K562 (cell line): ENCODE results near the gene OR3A3. TPM values are rescaled to one million over a fixed set of nuclear protein-coding genes. Genes with fewer than 3 reads are reported as not detected.

Experiments
- ATAC-seq: fragments of 200-7000 bp; cut with Tn5 transposase; 3 replicates; pipeline ENCODE4 v1.9.1; 2020; ENCODE audit warnings: moderate library complexity
- BruUV-seq: library from RNA; stranded (reverse); fragments of 400-500 nt; replicated peaks from 2 replicates; lab custom pipeline; 2021; lab: Mats Ljungman, UMichigan
- CTCF ChIA-PET: fragments of 300-600 bp; formaldehyde crosslinking; extraction: SDS; loops from one replicate; lab custom pipeline; 2021; ENCODE audit warnings: low intra/inter-chr PET ratio; lab: Yijun Ruan, JAX
- POLR2A ChIA-PET: fragments of 300-600, 350-650 bp; sonication (Branson Sonifier 250); formaldehyde crosslinking; extraction: SDS; loops from one replicate; lab custom pipeline; 2021; ENCODE audit warnings: antibody characterized with exemption, inconsistent platforms; lab: Yijun Ruan, JAX
- DNase-seq, 4 experiments: peaks; one replicate each; pipeline versions ENCODE4 v3.0.0 to v3.0.0-alpha.2; 2011 to 2018; ENCODE audit warnings: low spot score in 3 of 4, mixed read lengths in 3 of 4; ENCODE audit errors: extremely low read depth in 1 of 4
- FAIRE-seq: peaks from 2 replicates; lab custom pipeline; 2011; peaks lifted over from hg19 to GRCh38; lab: Jason Lieb, UNC
- H2AFZ ChIP-seq: 2 replicates; pipeline ENCODE4 v1.6.0; 2011; ENCODE audit warnings: low read depth, low read length, control low read depth, inconsistent platforms
- H3K27ac ChIP-seq: fragments of 200-600 bp; 3 replicates; pipeline ENCODE4 v1.8.0; 2011; ENCODE audit warnings: low read depth, mild to moderate bottlenecking, control low read depth, inconsistent platforms, low read length, moderate library complexity, mixed read lengths; ENCODE audit errors: extremely low read depth
- H3K27me3 ChIP-seq, 2 experiments: fragments of 300-600 bp in 1 of 2; 2 replicates in 1 of 2; 3 replicates in 1 of 2; pipeline versions ENCODE4 v1.6.0 to v1.8.0; 2011; ENCODE audit warnings: inconsistent platforms in 2 of 2, low read length in 2 of 2, mild to moderate bottlenecking in 1 of 2, mixed read lengths in 1 of 2, moderate library complexity in 1 of 2; ENCODE audit not compliant: control insufficient read depth in 2 of 2, insufficient read depth in 2 of 2
- H3K36me3 ChIP-seq: fragments of 300-600 bp; 3 replicates; pipeline ENCODE4 v1.8.0; 2011; ENCODE audit warnings: mild to moderate bottlenecking, low read length, inconsistent platforms; ENCODE audit not compliant: control insufficient read depth, insufficient read depth
- H3K4me1 ChIP-seq, 2 experiments: fragments of 200-600 bp in 1 of 2; replicated peaks in 1 of 2; 2 replicates in 1 of 2; 3 replicates in 1 of 2; pipeline versions ENCODE4 v1.5.1 to v1.8.0; 2011; ENCODE audit warnings: inconsistent platforms in 2 of 2, low read length in 2 of 2, mild to moderate bottlenecking in 1 of 2, mixed read lengths in 1 of 2, moderate library complexity in 1 of 2; ENCODE audit not compliant: control insufficient read depth in 2 of 2, insufficient read depth in 2 of 2
- H3K4me2 ChIP-seq: 2 replicates; pipeline ENCODE4 v1.6.1; 2011; ENCODE audit warnings: low read length, control low read depth, inconsistent platforms, mixed read lengths; ENCODE audit not compliant: insufficient read depth
- H3K4me3 ChIP-seq: fragments of 200-600 bp; sonication (generic), shearing (Covaris generic); 2 replicates; pipeline ENCODE4 v1.5.1; 2016; ENCODE audit warnings: control low read depth, inconsistent platforms
- H3K79me2 ChIP-seq: fragments of 200-600 bp; 3 replicates; pipeline ENCODE4 v1.8.0; 2011; ENCODE audit warnings: low read length, inconsistent platforms; ENCODE audit not compliant: control insufficient read depth, insufficient read depth
- H3K9ac ChIP-seq, 2 experiments: 2 replicates each; pipeline versions ENCODE4 v1.6.0 to v1.6.1; 2011; ENCODE audit warnings: low read depth in 2 of 2, low read length in 2 of 2, control low read depth in 1 of 2, inconsistent platforms in 1 of 2, mild to moderate bottlenecking in 1 of 2, mixed read lengths in 1 of 2; ENCODE audit not compliant: insufficient read depth in 1 of 2
- H3K9me1 ChIP-seq: one replicate; pipeline ENCODE4 v1.6.0; 2011; ENCODE audit warnings: inconsistent platforms, mild to moderate bottlenecking, low read length, moderate library complexity; ENCODE audit not compliant: control insufficient read depth, insufficient read depth
- H3K9me3 ChIP-seq: replicated peaks from 2 replicates; pipeline ENCODE4 v1.5.1; 2011; ENCODE audit warnings: low read depth, low read length, inconsistent platforms; ENCODE audit not compliant: control insufficient read depth, insufficient read depth
- H4K20me1 ChIP-seq: replicated peaks from 2 replicates; pipeline ENCODE4 v1.6.1; 2011; ENCODE audit warnings: low read length, inconsistent platforms, mixed read lengths; ENCODE audit not compliant: control insufficient read depth, insufficient read depth
- WGBS: fragments of 100-300 bp; shearing (Covaris generic); methylation state at CpG from one replicate; pipeline ENCODE4 v1.1.6; 2016; ENCODE audit warnings: low coverage, mixed read lengths; ENCODE audit not compliant: insufficient coverage; ENCODE audit errors: missing lambda C conversion rate; 5-methylcytosine and 5-hydroxymethylcytosine counted together
- in situ Hi-C: fragments of 300-500 bp; cut with MboI; formaldehyde crosslinking; loops from 4 replicates; pipeline ENCODE4 v1.15.0; 2018; ENCODE audit warnings: inconsistent platforms, mixed read lengths
- intact Hi-C: fragments of 100-400 bp; cut with micrococcal nuclease; formaldehyde crosslinking; loops from 2 replicates; pipeline ENCODE4 v1.14.2; 2022
- polyA plus RNA-seq, 8 experiments: library from polyadenylated mRNA; depleted of rRNA in 4 of 8; stranded (reverse) in 5 of 8; unstranded in 3 of 8; fragments of >200 nt; fragmentation: Nextera tagmentation in 2 of 8; fragmentation: Illumina TruSeq in 1 of 8; extraction: Ambion mirVana in 2 of 8; extraction: Trizol in 1 of 8; gene quantifications; 2 replicates each; pipeline versions ENCODE4 v1.2.1 to v1.2.3, GENCODE V29; 2011 to 2014; ENCODE audit warnings: inconsistent platforms in 1 of 8, missing spikeins in 1 of 8
- total RNA-seq, 7 experiments: library from RNA; depleted of rRNA in 6 of 7; stranded (reverse); fragments of >200 nt in 6 of 7; fragmentation: Illumina TruSeq in 2 of 7; extraction: Trizol in 2 of 7; gene quantifications; 2 replicates each; pipeline versions ENCODE4 v1.2.1 to v1.2.3, GENCODE V29; 2011 to 2021; ENCODE audit warnings: low replicate concordance in 1 of 7
- TF ChIP-seq, protein P1 (sequence below): fragments of 250-450 bp; sonication (Bioruptor Pico); IDR thresholded peaks from 2 replicates; pipeline ENCODE4 v1.5.0; 2020; ENCODE audit warnings: mild to moderate bottlenecking, borderline replicate concordance
- TF ChIP-seq, protein P2 (sequence below), 2 experiments: IDR thresholded peaks; 2 replicates each; pipeline ENCODE4 v1.6.1; 2012; ENCODE audit warnings: improper control_type of control experiment in 2 of 2, low read depth in 2 of 2, low read length in 2 of 2, borderline replicate concordance in 1 of 2

OR3A3 gene
- total and polyA plus RNA-seq, 9 of the 15 experiments (the other 6 are each of a cell fraction or from before 2014, with no cell fraction given) = not detected

DNA sequence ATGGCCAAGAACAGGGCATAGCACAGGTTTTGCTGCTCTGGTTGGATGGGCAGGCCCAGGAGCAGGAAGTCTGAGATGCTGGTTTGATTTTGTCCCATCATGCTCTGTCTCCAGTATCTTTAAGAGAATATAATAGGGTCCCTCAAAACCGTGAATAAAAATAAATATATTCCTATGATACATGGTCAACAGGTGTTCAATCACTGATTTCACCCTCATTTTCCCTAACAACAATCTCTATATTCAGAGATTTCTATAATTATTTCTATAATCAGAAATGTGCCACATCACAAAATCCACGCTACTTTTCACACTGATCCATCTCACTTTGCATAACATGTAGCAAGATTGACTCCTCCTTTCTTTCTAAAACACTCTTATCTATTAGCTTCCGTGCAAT lies 22.6 kb downstream of the OR3A3 start, which contains the start of gene OR1E2:
Gene OR1E2, minus strand, starts transcription at position 101 of the 400 bp plus-strand sequence. Its CDS starts 0 bp downstream, at position 101.
- H3K27ac ChIP-seq = no peak within 1 kb of the TSS
- H3K9me3 ChIP-seq = no peaks in the 10 kb centered on the region
- no peak within 1 kb of the TSS for H2AFZ ChIP-seq
- ChIA-PET CTCF (no interaction called here), POLR2A (no interaction called here)
- H3K36me3 ChIP-seq = no peaks in the 10 kb centered on the region
- in situ Hi-C loops = no loop called here
- no peak within 1 kb of the TSS for H3K9ac ChIP-seq
- 4% methylated on average over 3 of the region's 3 CpGs for WGBS
- H3K4me2 ChIP-seq = no peak within 1 kb of the TSS
- no peaks in the 10 kb centered on the region for H3K4me1 ChIP-seq
- no peaks in the 10 kb centered on the region for H3K9me1 ChIP-seq
- no peaks in the 10 kb centered on the region for H3K79me2 ChIP-seq
- H4K20me1 ChIP-seq = no peaks in the 10 kb centered on the region
- BruUV-seq = no TSS peak
- no peak for DNase-seq
- no peak for FAIRE-seq
- intact Hi-C loops = no loop called here
- no peaks in the 10 kb centered on the region for H3K27me3 ChIP-seq
- ATAC-seq = no peak
- TF ChIP-seq, protein P1, sequence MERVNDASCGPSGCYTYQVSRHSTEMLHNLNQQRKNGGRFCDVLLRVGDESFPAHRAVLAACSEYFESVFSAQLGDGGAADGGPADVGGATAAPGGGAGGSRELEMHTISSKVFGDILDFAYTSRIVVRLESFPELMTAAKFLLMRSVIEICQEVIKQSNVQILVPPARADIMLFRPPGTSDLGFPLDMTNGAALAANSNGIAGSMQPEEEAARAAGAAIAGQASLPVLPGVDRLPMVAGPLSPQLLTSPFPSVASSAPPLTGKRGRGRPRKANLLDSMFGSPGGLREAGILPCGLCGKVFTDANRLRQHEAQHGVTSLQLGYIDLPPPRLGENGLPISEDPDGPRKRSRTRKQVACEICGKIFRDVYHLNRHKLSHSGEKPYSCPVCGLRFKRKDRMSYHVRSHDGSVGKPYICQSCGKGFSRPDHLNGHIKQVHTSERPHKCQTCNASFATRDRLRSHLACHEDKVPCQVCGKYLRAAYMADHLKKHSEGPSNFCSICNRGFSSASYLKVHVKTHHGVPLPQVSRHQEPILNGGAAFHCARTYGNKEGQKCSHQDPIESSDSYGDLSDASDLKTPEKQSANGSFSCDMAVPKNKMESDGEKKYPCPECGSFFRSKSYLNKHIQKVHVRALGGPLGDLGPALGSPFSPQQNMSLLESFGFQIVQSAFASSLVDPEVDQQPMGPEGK = no peak
- TF ChIP-seq, protein P2, sequence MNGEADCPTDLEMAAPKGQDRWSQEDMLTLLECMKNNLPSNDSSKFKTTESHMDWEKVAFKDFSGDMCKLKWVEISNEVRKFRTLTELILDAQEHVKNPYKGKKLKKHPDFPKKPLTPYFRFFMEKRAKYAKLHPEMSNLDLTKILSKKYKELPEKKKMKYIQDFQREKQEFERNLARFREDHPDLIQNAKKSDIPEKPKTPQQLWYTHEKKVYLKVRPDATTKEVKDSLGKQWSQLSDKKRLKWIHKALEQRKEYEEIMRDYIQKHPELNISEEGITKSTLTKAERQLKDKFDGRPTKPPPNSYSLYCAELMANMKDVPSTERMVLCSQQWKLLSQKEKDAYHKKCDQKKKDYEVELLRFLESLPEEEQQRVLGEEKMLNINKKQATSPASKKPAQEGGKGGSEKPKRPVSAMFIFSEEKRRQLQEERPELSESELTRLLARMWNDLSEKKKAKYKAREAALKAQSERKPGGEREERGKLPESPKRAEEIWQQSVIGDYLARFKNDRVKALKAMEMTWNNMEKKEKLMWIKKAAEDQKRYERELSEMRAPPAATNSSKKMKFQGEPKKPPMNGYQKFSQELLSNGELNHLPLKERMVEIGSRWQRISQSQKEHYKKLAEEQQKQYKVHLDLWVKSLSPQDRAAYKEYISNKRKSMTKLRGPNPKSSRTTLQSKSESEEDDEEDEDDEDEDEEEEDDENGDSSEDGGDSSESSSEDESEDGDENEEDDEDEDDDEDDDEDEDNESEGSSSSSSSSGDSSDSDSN (IDR thresholded peaks at IDR 0.05; ENCODE audit: borderline replicate concordance in 1 of 2, low read depth in 2 of 2, low read length in 2 of 2) = no peak
- TF ChIP-seq, all 486 proteins: peak for 0
- no peak within 1 kb of the TSS for H3K4me3 ChIP-seq
